Brain pericyte (primary cell): Measurements from ENCODE around the gene SYCE1.
"Not testable (repeated sequence)": the region's sequence is repeated elsewhere in the genome, so short reads cannot be mapped to it uniquely, and the experiment has no call there.

Experiments
- DNase-seq: peaks from one replicate; pipeline ENCODE4 v3.0.0-alpha.2; 2012; ENCODE audit warnings: low read depth, low spot score

The SYCE1 gene

GRCh38 chr10:133557381-133557780 is 8.0 kb downstream of the SYCE1 start:
- DNase-seq: no peak

- no peak for DNase-seq
Measured at GRCh38 chr10:133555521-133555920, 9.9 kb downstream of the SYCE1 start.

GRCh38 chr10:133554600-133554999 is 10.8 kb downstream of the SYCE1 start:
- DNase-seq: no peak

- no peak for DNase-seq
Measured at GRCh38 chr10:133544506-133544905, 20.9 kb downstream of the SYCE1 start.

- not testable (repeated sequence) for DNase-seq
Measured at GRCh38 chr10:133541441-133541975, 23.9 kb downstream of the SYCE1 start.

GRCh38 chr10:133537546-133538545 is 27.5 kb downstream of the SYCE1 start:
- no peak for DNase-seq

DNA sequence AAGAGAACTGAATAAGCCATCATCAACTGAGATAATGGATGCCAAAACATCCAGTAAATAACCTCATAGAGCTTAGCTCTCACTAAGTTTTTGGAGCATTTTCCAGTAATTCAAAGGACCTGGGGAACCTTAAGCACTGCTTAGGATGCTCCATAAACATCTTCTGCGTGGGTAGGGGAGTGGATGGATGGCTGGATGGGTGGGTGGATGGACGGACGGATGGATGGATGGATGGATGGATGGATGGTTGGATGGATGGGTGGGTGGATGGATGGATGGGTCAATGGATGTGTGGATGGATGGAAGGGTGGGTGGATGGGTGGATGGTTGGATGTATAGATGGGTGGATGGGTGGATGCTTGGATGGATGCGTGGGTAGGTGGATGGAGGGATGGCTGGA is 29.2 kb downstream of the SYCE1 start:
- no peak for DNase-seq

- no peak for DNase-seq
Measured at GRCh38 chr10:133534417-133534816, 31.0 kb downstream of the SYCE1 start.

- DNase-seq: no peak
Measured at GRCh38 chr10:133532871-133533270, 32.5 kb downstream of the SYCE1 start.

GRCh38 chr10:133530506-133530905 is 34.9 kb downstream of the SYCE1 start:
- DNase-seq: no peak

DNA sequence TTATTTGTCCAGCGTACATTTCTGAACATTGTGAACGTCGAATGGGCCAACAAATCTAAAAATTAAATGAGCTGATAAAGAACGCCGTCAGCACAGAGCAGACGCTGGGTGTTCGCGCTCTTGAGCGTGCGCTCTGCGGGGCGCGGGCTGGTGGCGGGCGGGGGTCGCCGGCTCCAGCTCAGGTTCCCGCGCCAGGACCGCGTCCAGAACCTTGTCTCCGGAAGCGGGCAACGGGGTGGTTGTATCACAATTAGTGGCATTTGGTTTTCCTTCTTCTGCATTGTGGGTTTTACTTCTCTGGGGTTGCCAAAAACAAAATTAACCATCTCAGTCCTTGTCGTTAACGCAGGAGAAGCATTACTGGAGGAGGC is 35.8 kb downstream of the SYCE1 start:
- no peak for DNase-seq

DNA sequence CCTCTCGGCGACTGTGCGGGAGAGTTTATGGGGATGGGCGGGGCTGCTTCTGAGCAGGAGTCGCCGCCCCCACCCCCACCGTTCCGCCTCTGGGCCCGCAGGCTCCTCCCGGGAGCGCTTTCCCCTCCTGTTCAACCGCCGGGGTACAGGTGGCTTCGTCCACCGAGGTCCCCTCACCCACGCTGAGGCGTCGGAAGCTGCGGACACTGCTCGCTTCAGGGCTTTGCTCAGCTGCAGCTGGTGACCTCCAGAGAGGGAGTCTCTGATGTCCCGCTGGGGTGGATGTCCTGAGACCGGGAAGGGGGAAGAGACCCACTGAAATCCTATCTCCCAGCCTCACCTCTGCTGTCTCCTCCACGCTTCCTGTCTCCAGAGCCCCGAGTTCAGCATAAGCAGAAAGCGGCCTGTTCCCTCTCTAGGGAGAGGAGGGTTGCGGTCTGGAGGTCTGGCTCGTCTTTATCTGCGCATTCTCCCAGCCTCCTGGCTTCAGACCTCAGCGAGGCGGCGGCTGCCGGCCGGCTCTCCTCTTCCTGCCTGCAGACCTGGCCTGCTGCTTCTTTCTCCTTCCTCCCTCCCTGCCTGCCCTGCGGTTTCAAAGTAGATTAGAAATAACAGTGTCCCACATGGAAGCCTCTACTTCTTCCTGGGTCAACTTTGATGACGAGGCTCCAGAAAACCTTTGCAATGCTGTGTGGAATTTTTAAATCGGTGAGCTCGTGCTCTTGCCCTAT is 36.4 kb downstream of the SYCE1 start:
- DNase-seq: no peak

GRCh38 chr10:133528296-133528844 is 37.0 kb downstream of the SYCE1 start:
- no peak for DNase-seq

DNA sequence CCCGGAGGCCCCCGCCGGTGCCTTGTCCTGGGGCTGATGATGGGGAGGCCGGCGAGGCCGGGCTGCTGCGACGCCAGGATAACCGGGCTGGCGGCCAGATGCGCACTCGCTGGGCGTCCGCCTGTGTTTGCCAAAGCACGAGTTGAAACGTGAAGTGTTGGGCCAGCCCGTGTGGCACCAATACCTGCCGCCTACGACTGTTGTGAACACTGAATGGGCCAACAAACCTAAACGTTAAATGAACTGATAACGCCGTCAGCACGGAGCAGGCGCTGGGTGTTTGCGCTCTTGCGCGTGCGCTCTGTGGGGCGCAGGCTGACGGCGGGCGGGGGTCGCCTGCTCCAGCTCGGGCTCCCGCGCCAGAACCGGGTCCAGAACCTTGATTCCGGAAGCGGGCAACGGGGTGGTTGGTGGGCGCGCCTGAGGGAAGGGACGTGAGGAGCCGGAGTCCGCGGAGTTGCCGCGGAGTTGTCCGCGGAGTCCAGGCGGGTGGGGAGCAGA is 37.6 kb downstream of the SYCE1 start:
- DNase-seq: no peak

DNA sequence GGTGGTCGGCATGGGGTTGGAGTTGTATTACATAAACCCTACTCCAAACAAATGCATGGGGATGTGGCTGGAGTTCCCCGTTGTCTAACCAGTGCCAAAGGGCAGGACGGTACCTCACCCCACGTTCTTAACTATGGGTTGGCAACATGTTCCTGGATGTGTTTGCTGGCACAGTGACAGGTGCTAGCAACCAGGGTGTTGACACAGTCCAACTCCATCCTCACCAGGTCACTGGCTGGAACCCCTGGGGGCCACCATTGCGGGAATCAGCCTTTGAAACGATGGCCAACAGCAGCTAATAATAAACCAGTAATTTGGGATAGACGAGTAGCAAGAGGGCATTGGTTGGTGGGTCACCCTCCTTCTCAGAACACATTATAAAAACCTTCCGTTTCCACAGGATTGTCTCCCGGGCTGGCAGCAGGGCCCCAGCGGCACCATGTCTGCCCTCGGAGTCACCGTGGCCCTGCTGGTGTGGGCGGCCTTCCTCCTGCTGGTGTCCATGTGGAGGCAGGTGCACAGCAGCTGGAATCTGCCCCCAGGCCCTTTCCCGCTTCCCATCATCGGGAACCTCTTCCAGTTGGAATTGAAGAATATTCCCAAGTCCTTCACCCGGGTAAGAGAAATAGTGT is 38.3 kb downstream of the SYCE1 start, which contains the start of gene CYP2E1:
Gene CYP2E1, plus strand, starts transcription at position 407 of the 632 bp plus-strand sequence. Its CDS starts 33 bp downstream, at position 440.
- no peak for DNase-seq

GRCh38 chr10:133525444-133525843 is 39.9 kb downstream of the SYCE1 start:
- DNase-seq: no peak

GRCh38 chr10:133523631-133524203 is 41.7 kb downstream of the SYCE1 start:
- no peak for DNase-seq

- DNase-seq: no peak
Measured at GRCh38 chr10:133520193-133520738, 45.1 kb downstream of the SYCE1 start.

- DNase-seq: not testable (repeated sequence)
Measured at GRCh38 chr10:133518517-133518916, 46.9 kb downstream of the SYCE1 start.

- DNase-seq: no peak
Measured at GRCh38 chr10:133516057-133516456, 49.3 kb downstream of the SYCE1 start.

DNA sequence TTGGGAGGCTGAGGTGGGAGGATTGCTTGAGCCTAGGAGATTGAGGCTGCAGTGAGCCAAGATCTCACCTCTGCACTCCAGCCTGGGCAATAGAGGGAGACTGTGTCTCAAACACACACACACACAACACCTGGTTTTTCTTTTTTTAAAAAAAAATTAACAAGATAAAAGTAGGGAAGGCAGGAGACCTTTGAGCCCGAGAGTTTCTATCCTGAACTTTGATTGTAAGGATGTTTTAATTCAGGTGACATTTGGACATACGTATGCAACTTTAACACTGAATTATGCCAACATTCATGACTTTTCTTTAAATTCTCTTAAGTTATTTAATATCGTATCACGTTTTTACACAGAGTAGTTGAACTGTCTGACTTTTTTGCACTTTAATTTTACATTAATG is 49.9 kb downstream of the SYCE1 start:
- no peak for DNase-seq
